Muscle layer of colon (tissue), 2 donors: Measurements from ENCODE around the gene CSDE1.

Experiments used
- H3K27ac ChIP-seq: one replicate; pipeline ENCODE4 v1.7.0; 2013; ENCODE audit warnings: low read depth, mild to moderate bottlenecking, low read length, moderate library complexity
- H3K27me3 ChIP-seq, 2 donors: one replicate each; pipeline ENCODE4 v1.7.0; 2013; ENCODE audit warnings: low read length in 2 of 2, mild to moderate bottlenecking in 2 of 2; ENCODE audit not compliant: insufficient read depth in 2 of 2, control insufficient read depth in 1 of 2
- H3K36me3 ChIP-seq: one replicate; pipeline ENCODE4 v1.7.0; 2013; ENCODE audit warnings: mild to moderate bottlenecking, low read length; ENCODE audit not compliant: insufficient read depth
- H3K4me1 ChIP-seq: one replicate; pipeline ENCODE4 v1.7.0; 2013; ENCODE audit warnings: mild to moderate bottlenecking, low read length; ENCODE audit not compliant: insufficient read depth
- H3K4me3 ChIP-seq, 2 donors: one replicate each; pipeline ENCODE4 v1.7.0; 2013; ENCODE audit warnings: low read length in 2 of 2, low read depth in 1 of 2, mild to moderate bottlenecking in 1 of 2, moderate library complexity in 1 of 2
- H3K9ac ChIP-seq: one replicate; pipeline ENCODE4 v1.7.0; 2013; ENCODE audit warnings: low read length
- H3K9me3 ChIP-seq: one replicate; pipeline ENCODE4 v1.7.0; 2013; ENCODE audit warnings: mild to moderate bottlenecking, low read length
- donor health status: abdominal sarcoma.
- donor health status: Adenocarcinoma of cecum.

Gene CSDE1

GRCh38 chr1:114718661-114719423, 38.9 kb downstream of the CSDE1 start:
- no peaks in the 10 kb centered on the region for H3K27me3 ChIP-seq
- no peak overlapping the region for H3K27ac ChIP-seq
- H3K9me3 ChIP-seq: no peaks in the 10 kb centered on the region
- no peak overlapping the region for H3K9ac ChIP-seq
- peaks cover 60% of the 10 kb centered on the region for H3K36me3 ChIP-seq
- H3K4me3 ChIP-seq: no peak overlapping the region
- peaks cover 16% of the 10 kb centered on the region for H3K4me1 ChIP-seq

GRCh38 chr1:114716304-114717170, 41.2 kb downstream of the CSDE1 start, which contains the start of gene NRAS:
Gene NRAS (minus strand): TSS chr1:114716771. CDS start chr1:114716160, 611 bp downstream.
- H3K9ac ChIP-seq: peak within 1 kb of the TSS; percentile 99
- peaks cover 12% of the 10 kb centered on the region for H3K4me1 ChIP-seq
- no peaks in the 10 kb centered on the region for H3K9me3 ChIP-seq
- H3K27me3 ChIP-seq: no peaks in the 10 kb centered on the region
- H3K4me3 ChIP-seq: peak within 1 kb of the TSS; percentile 93 to 99
- peak within 1 kb of the TSS; percentile 93 for H3K27ac ChIP-seq
- H3K36me3 ChIP-seq: peaks cover 61% of the 10 kb centered on the region

- Histone ChIP-seq H3K4me3 (peak overlapping the region; percentile 93 to 99), H3K36me3 (peaks cover 60% of the 10 kb centered on the region), H3K9me3 (no peaks in the 10 kb centered on the region), H3K27ac (peak overlapping the region; percentile 93), H3K27me3 (no peaks in the 10 kb centered on the region), H3K9ac (peak overlapping the region; percentile 99), H3K4me1 (peaks cover 12% of the 10 kb centered on the region)
Measured at GRCh38 chr1:114715952-114716303, 41.9 kb downstream of the CSDE1 start.

DNA sequence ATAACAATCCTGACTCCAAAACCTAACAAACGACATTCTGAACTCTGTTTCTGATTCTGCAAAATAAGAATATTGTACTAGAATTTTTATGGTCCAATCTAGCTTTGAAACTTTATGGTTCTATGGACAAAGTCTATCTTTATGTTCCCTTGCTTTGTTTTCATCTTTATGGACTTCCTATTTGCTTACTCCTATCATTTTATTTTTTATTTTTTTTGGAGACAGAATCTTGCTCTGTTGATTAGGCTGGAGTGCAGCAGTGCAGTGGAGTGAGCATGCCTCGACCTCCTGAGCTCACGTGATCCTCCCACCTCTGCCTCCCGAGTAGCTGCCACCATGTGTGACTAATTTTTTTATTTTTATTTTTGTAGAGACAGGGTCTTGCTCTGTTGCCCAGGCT, 44.8 kb downstream of the CSDE1 start:
- no peaks in the 10 kb centered on the region for H3K27me3 ChIP-seq
- no peak overlapping the region for H3K27ac ChIP-seq
- H3K4me3 ChIP-seq: no peak overlapping the region
- H3K9ac ChIP-seq: no peak overlapping the region
- H3K4me1 ChIP-seq: peaks cover 12% of the 10 kb centered on the region
- H3K9me3 ChIP-seq: no peaks in the 10 kb centered on the region
- peaks cover 49% of the 10 kb centered on the region for H3K36me3 ChIP-seq

GRCh38 chr1:114710360-114710759, 47.4 kb downstream of the CSDE1 start:
- Histone ChIP-seq H3K9me3 (no peaks in the 10 kb centered on the region), H3K27me3 (no peaks in the 10 kb centered on the region), H3K4me1 (peaks cover 4% of the 10 kb centered on the region), H3K4me3 (no peak overlapping the region), H3K36me3 (peaks cover 61% of the 10 kb centered on the region), H3K9ac (no peak overlapping the region), H3K27ac (no peak overlapping the region)

DNA sequence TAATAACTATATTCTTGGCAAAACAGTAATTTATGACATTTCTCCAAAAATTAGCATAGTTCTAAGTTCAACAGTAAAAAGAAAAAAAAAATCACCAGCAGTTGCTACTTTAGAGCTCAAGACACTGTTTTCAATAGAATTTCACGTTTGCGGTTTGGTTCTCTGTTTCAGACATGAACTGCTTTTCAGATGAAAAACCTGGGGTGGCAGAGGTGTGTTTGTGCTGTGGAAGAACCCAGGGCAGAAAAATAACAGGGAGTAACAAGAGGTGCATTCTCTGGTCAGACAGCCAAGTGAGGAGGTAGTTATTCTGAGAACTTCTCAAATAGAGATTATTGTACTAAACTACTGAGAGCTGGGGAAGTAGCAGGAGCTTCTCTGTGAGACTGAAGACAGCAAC, 50.2 kb downstream of the CSDE1 start:
- Histone ChIP-seq H3K27me3 (no peaks in the 10 kb centered on the region), H3K4me1 (no peaks in the 10 kb centered on the region), H3K9ac (no peak overlapping the region), H3K36me3 (peaks cover 49% of the 10 kb centered on the region), H3K27ac (no peak overlapping the region), H3K9me3 (no peaks in the 10 kb centered on the region), H3K4me3 (no peak overlapping the region)

GRCh38 chr1:114703242-114703641, 54.5 kb downstream of the CSDE1 start:
- no peak overlapping the region for H3K9ac ChIP-seq
- H3K27me3 ChIP-seq: no peaks in the 10 kb centered on the region
- no peak overlapping the region for H3K4me3 ChIP-seq
- peaks cover 19% of the 10 kb centered on the region for H3K36me3 ChIP-seq
- H3K4me1 ChIP-seq: no peaks in the 10 kb centered on the region
- no peak overlapping the region for H3K27ac ChIP-seq
- H3K9me3 ChIP-seq: no peaks in the 10 kb centered on the region

DNA sequence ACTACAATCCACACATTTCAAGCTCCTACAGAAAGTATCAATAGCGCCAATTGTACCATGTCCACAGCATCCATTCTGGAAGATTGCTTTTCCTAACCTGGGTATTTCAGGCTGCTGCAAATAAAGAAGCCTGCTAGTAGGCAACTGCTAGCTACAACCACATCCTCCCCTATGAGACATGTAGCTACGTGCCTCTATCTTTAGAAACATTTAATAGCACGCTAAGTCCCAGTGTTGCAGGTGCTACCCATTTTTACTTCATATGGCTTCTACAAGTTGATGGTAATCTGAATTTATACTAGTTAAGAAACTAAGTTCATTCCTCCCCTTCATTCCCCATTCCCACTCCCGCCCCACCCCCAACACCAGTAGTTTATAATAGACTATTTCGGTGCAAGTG, 55.0 kb downstream of the CSDE1 start:
- Histone ChIP-seq H3K9ac (no peak overlapping the region), H3K27me3 (no peaks in the 10 kb centered on the region), H3K36me3 (peaks cover 16% of the 10 kb centered on the region)

GRCh38 chr1:114701931-114702330, 55.9 kb downstream of the CSDE1 start:
- H3K9me3 ChIP-seq: no peaks in the 10 kb centered on the region
- H3K36me3 ChIP-seq: peaks cover 8% of the 10 kb centered on the region
- H3K4me3 ChIP-seq: no peak overlapping the region
- H3K9ac ChIP-seq: no peak overlapping the region
- H3K4me1 ChIP-seq: no peaks in the 10 kb centered on the region
- no peaks in the 10 kb centered on the region for H3K27me3 ChIP-seq
- no peak overlapping the region for H3K27ac ChIP-seq

More for the DNA sequence above, 55.0 kb downstream of the CSDE1 start:
- Histone ChIP-seq H3K27ac (no peak overlapping the region), H3K4me1 (no peaks in the 10 kb centered on the region), H3K4me3 (no peak overlapping the region), H3K9me3 (no peaks in the 10 kb centered on the region)

DNA sequence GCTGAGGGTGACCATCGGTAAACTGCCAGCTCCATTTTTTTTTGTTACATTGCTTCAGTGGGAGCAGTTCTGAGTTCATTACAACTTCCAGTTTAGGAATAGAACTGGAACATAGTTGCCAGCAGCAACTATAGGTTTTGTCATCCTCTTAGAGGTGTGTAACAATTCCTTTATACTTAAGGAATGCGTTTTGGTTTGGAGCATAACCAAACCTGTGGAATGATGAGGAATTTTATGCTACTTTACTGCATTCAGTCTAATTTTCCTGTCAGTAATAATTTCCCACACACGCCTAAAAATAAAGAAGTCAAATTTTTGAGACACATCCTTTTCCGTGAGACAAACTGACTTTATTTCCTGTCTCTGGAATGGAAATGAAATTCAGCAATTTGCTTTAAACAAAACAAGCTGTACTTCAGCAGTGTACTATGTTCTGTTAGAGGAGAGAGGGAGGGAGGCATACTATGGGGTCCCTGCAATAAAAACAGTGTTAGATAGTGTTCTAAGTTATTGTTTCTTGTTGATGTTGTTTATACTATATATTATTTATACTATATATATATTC, 57.7 kb downstream of the CSDE1 start:
- H3K36me3 ChIP-seq: no peaks in the 10 kb centered on the region
- H3K4me1 ChIP-seq: no peaks in the 10 kb centered on the region
- H3K4me3 ChIP-seq: no peak overlapping the region
- H3K27me3 ChIP-seq: no peaks in the 10 kb centered on the region
- no peak overlapping the region for H3K9ac ChIP-seq
- H3K9me3 ChIP-seq: no peaks in the 10 kb centered on the region
- no peak overlapping the region for H3K27ac ChIP-seq

DNA sequence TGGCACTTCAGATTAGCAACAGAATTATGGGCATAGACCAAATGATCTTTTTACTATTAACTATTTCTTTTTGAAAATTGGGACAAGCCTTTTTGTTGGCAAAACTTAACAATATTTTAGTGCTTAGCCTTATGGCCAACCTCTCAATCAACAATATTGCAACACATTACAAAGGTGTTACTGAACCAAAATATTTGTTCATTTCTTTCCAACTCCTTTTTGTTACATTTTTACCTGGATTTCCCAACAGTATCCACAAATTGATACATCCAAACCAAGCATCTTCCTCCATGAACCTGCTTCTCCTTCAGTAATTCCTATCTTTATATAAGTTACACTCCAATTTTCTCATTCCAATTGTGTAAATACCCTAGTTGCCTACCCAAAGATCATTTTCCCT, 61.0 kb downstream of the CSDE1 start:
- H3K4me3 ChIP-seq: no peak overlapping the region
- H3K27me3 ChIP-seq: no peaks in the 10 kb centered on the region
- no peaks in the 10 kb centered on the region for H3K4me1 ChIP-seq

More for the DNA sequence above, 61.0 kb downstream of the CSDE1 start:
- no peaks in the 10 kb centered on the region for H3K9me3 ChIP-seq
- H3K9ac ChIP-seq: no peak overlapping the region
- no peaks in the 10 kb centered on the region for H3K36me3 ChIP-seq
- no peak overlapping the region for H3K27ac ChIP-seq
